Thoracic aorta (tissue), 2 donors: Measurements from ENCODE around the gene XRN1. TPM values are rescaled to one million over a fixed set of nuclear protein-coding genes. Genes with fewer than 3 reads are reported as not detected.

Experiments
- ATAC-seq: fragments of 150-250 bp; one replicate; pipeline ENCODE4 v1.8.0; 2017; ENCODE audit warnings: low read depth; ENCODE audit not compliant: insufficient number of reproducible peaks, low FRiP score
- DNase-seq: peaks from one replicate; pipeline ENCODE4 v3.0.0-alpha.2; 2020; ENCODE audit warnings: low spot score
- H3K27ac ChIP-seq, 2 donors: fragments of 200-600 bp; sonication (generic); 1 replicate in 1 of 2; 2 replicates in 1 of 2; pipeline ENCODE4 v1.5.1; 2016; ENCODE audit warnings: mild to moderate bottlenecking in 2 of 2, moderate library complexity in 2 of 2
- H3K27me3 ChIP-seq: fragments of 200-600 bp; sonication (generic); replicated peaks from 2 replicates; pipeline ENCODE4 v1.6.0; 2016; ENCODE audit warnings: mild to moderate bottlenecking; ENCODE audit not compliant: insufficient read depth
- H3K36me3 ChIP-seq: fragments of 200-600 bp; sonication (generic); one replicate; pipeline ENCODE4 v1.5.1; 2016
- H3K4me1 ChIP-seq, 2 donors: fragments of 200-600 bp; sonication (generic); 1 replicate in 1 of 2; 2 replicates in 1 of 2; pipeline versions ENCODE4 v1.5.1 to v1.6.0; 2016; ENCODE audit warnings: low read depth in 2 of 2, mild to moderate bottlenecking in 1 of 2; ENCODE audit not compliant: control insufficient read depth in 1 of 2
- H3K4me3 ChIP-seq: fragments of 200-600 bp; sonication (generic); 2 replicates; pipeline ENCODE4 v1.5.1; 2016; ENCODE audit warnings: mild to moderate bottlenecking
- H3K9me3 ChIP-seq: fragments of 200-600 bp; sonication (generic); 2 replicates; pipeline ENCODE4 v1.5.1; 2016
- CTCF ChIP-seq: fragments of 200-600 bp; sonication (generic); IDR thresholded peaks from one replicate; pipeline ENCODE4 v1.5.1; 2019; ENCODE audit warnings: antibody characterized with exemption
- total RNA-seq, 2 donors: library from RNA; depleted of rRNA; stranded (reverse); fragments of >200 nt; gene quantifications; one replicate each; pipeline versions ENCODE4 v1.1.0 to v1.2.3, GENCODE V29; 2016

Gene XRN1
- total RNA-seq, 2 donors from 2014 or later, result 29.0 to 66.9 TPM

- no peak overlapping the region for H3K4me3 ChIP-seq
- DNase-seq (no peak), ATAC-seq (no peak)
- H3K4me1 ChIP-seq, result no peaks in the 10 kb centered on the region
- H3K27me3 ChIP-seq, result no peaks in the 10 kb centered on the region
- H3K9me3 ChIP-seq, result no peaks in the 10 kb centered on the region
- H3K36me3 ChIP-seq, result peaks cover 9% of the 10 kb centered on the region
- TF ChIP-seq CTCF, result no peak
- no peak overlapping the region for H3K27ac ChIP-seq
These were observed 12.9 kb upstream of the XRN1 start for GRCh38 chr3:142460689-142461088.

GRCh38 chr3:142459929-142460328 lies 12.1 kb upstream of the XRN1 start:
- Histone ChIP-seq H3K9me3 (no peaks in the 10 kb centered on the region), H3K4me3 (no peak overlapping the region), H3K36me3 (peaks cover 9% of the 10 kb centered on the region), H3K27ac (no peak overlapping the region), H3K4me1 (no peaks in the 10 kb centered on the region), H3K27me3 (no peaks in the 10 kb centered on the region)
- DNase-seq (no peak), ATAC-seq (no peak)
- no peak for TF ChIP-seq CTCF

- Histone ChIP-seq H3K27me3 (no peaks in the 10 kb centered on the region), H3K27ac (no peak overlapping the region), H3K4me3 (no peak overlapping the region), H3K4me1 (no peaks in the 10 kb centered on the region), H3K36me3 (peaks cover 9% of the 10 kb centered on the region), H3K9me3 (no peaks in the 10 kb centered on the region)
- ATAC-seq (no peak), DNase-seq (no peak)
- no peak for TF ChIP-seq CTCF
These were observed 11.3 kb upstream of the XRN1 start for GRCh38 chr3:142459096-142459495.

- no peak for TF ChIP-seq CTCF
- Histone ChIP-seq H3K27me3 (no peaks in the 10 kb centered on the region), H3K4me3 (no peak overlapping the region), H3K4me1 (peaks cover 10 to 12% of the 10 kb centered on the region in 2 donors), H3K27ac (no peak overlapping the region), H3K36me3 (peaks cover 4% of the 10 kb centered on the region), H3K9me3 (no peaks in the 10 kb centered on the region)
- ATAC-seq (no peak), DNase-seq (no peak)
These were observed 3.0 kb upstream of the XRN1 start for GRCh38 chr3:142450881-142451280.

GRCh38 chr3:142450189-142450588 lies 2.4 kb upstream of the XRN1 start:
- no peak for TF ChIP-seq CTCF
- Histone ChIP-seq H3K4me3 (no peak overlapping the region), H3K36me3 (peaks cover 4% of the 10 kb centered on the region), H3K4me1 (peaks cover 17 to 19% of the 10 kb centered on the region in 2 donors), H3K27ac (no peak overlapping the region), H3K9me3 (no peaks in the 10 kb centered on the region), H3K27me3 (no peaks in the 10 kb centered on the region)
- ATAC-seq, result no peak
- DNase-seq, result no peak
